Measurements from ENCODE around the gene CLEC10A. TPM values are rescaled to one million over a fixed set of nuclear protein-coding genes. Genes with fewer than 3 reads are reported as not detected.
A peak's percentile ranks its signal among the peaks of the same experiment; 100 is the strongest.

Gene CLEC10A
- total and polyA plus RNA-seq, 2 experiments from 2014 or later, result not detected

DNA sequence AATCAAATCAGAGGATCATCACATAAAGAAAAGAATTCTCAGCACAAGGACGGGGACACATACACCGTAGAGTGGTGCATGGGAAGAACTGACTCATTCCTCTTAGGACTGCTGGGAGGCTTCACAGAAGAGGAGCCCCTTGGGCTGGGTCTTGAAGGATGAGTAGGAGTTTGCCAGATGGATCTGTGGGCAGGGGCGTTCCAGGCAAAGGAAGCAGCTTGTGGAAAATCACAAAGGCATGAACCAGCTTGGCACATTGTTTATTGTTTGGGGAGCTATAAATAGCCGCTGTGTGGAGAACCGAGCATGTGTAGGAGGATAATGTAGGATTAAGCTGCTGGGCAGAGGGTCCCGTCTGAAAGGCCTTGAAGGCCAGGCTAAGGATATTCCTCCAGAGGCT is 31.1 kb downstream of the CLEC10A start:
- peak overlapping the region; percentile 3; the same call in 1 of the 2 replicates for H3K27ac Mint-ChIP-seq
- 0 out of 2 replicates have a peak, but pooled peaks cover 2% of the 10 kb centered on the region for H3F3A ChIP-seq (replicated peaks; ENCODE audit: low read depth)
- H3K9me2 ChIP-seq (ENCODE audit: insufficient read depth), result no peaks in the 10 kb centered on the region
- no peaks in the 10 kb centered on the region for H3K9me3 Mint-ChIP-seq
- H3K79me2 ChIP-seq (replicated peaks; ENCODE audit: insufficient read depth), result no peaks in the 10 kb centered on the region
- peaks cover 20% of the 10 kb centered on the region for H3K4me1 Mint-ChIP-seq
- H3K27me3 ChIP-seq (ENCODE audit: insufficient read depth), result peaks cover 37% of the 10 kb centered on the region
- H3K36me3 Mint-ChIP-seq (ENCODE audit: low read depth), result no peaks in the 10 kb centered on the region
- H3K4me3 Mint-ChIP-seq, result no peak overlapping the region
- no peak for TF ChIP-seq STAT1 (IDR thresholded peaks at IDR 0.05; ENCODE audit: unreplicated experiment)
- TF ChIP-seq ZNF462 (CRISPR knock-in tag; IDR thresholded peaks at IDR 0.05), result no peak
- no peak for TF ChIP-seq EZH2phosphoT487 (IDR thresholded peaks at IDR 0.05; ENCODE audit: unreplicated experiment)
- TF ChIP-seq ZNF331 (CRISPR knock-in tag; IDR thresholded peaks at IDR 0.05; ENCODE audit: low read depth), result no peak
- TF ChIP-seq POLR2AphosphoS5 (IDR thresholded peaks at IDR 0.05; ENCODE audit: low read depth), result no peak
- TF ChIP-seq CTCF (conservative IDR thresholded peaks at IDR 0.05; ENCODE audit: low read depth in 2 of 2), result no peak
- TF ChIP-seq, protein P1, sequence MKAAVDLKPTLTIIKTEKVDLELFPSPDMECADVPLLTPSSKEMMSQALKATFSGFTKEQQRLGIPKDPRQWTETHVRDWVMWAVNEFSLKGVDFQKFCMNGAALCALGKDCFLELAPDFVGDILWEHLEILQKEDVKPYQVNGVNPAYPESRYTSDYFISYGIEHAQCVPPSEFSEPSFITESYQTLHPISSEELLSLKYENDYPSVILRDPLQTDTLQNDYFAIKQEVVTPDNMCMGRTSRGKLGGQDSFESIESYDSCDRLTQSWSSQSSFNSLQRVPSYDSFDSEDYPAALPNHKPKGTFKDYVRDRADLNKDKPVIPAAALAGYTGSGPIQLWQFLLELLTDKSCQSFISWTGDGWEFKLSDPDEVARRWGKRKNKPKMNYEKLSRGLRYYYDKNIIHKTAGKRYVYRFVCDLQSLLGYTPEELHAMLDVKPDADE (IDR thresholded peaks at IDR 0.05), result no peak
- TF ChIP-seq CREB1 (CRISPR knock-in tag; IDR thresholded peaks at IDR 0.05; ENCODE audit: low read depth), result no peak
- no peak for TF ChIP-seq REST (IDR thresholded peaks at IDR 0.05; ENCODE audit: unreplicated experiment)
- TF ChIP-seq ZNF114 (CRISPR knock-in tag; IDR thresholded peaks at IDR 0.05), result no peak
- no peak for TF ChIP-seq NANOG (IDR thresholded peaks at IDR 0.05; ENCODE audit: borderline replicate concordance)
- no peak for TF ChIP-seq JUNB (IDR thresholded peaks at IDR 0.05; ENCODE audit: unreplicated experiment)
- TF ChIP-seq EZH2 (IDR thresholded peaks at IDR 0.05; ENCODE audit: low read depth, unreplicated experiment), result no peak
- no peak for DNase-seq (ENCODE audit: low spot score)
- no peaks in the 10 kb centered on the region for H3K36me3 ChIP-seq (ENCODE audit: insufficient read depth)
- no peak for ATAC-seq
- H3K4me2 ChIP-seq, result no peak overlapping the region
- no peak overlapping the region for H2AFZ ChIP-seq
- H3K4me1 ChIP-seq (ENCODE audit: insufficient read depth), result peaks cover 8% of the 10 kb centered on the region; the same call in 1 of the 2 replicates
- H4K20me1 ChIP-seq (replicated peaks; ENCODE audit: insufficient read depth), result no peaks in the 10 kb centered on the region
- no peak overlapping the region for H3K27ac ChIP-seq (ENCODE audit: low read depth)
- H3K4me3 ChIP-seq, result no peak overlapping the region
- H3K27me3 Mint-ChIP-seq (ENCODE audit: insufficient read depth, low read depth, poor library complexity), result peaks cover 26% of the 10 kb centered on the region

Measured in GM23338 (cell line).